ENCODE measurements around the gene MIER2. TPM values are rescaled to one million over a fixed set of nuclear protein-coding genes. Genes with fewer than 3 reads are reported as not detected.

The MIER2 gene
- total RNA-seq, 1 donor from 2014 or later: 43.5 TPM

DNA sequence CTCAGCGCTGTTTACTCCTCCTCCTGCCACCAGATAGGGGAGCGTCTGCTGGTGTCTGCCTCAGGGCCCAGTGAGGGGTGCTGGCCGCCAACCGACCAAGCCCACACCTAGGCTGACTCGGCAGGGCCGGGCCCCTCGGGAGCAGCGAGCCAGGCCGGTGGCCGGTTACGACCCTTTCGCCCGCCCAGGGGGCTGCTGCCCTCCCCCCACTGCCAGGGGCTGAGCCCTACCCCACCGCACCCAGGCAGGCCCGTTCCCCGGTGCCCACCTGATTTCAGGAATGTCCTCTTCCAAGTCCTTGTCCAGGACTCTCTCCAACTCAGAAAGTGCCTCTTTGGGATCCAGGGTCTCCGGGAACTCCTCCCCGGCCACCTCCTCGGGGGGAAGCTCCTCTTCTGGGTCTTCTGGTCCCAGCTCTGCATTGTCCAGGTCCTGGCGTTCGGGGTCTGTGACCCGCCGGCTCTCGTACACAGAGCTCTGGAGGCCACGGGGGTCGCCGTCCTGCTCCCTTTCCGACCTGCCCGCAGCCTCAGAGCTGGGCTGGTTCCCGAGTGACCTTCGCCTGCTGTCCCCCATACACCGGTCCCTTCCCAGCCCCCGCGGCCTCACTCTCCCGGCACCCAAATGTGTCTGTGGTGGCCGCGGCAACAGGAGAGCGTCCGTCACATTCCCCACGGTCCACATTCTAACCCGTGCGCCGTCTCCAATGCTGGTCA lies 31.0 kb upstream of the MIER2 start:
- H3K27me3 ChIP-seq (ENCODE audit: insufficient read depth, low read length): peaks cover 16% of the 10 kb centered on the region
- H3K9ac ChIP-seq (ENCODE audit: low read length): no peak overlapping the region
- Mint-ChIP-seq H3K36me3 (ENCODE audit: low read depth, unreplicated experiment) (no peaks in the 10 kb centered on the region), H3K9me3 (ENCODE audit: unreplicated experiment) (peaks cover 2% of the 10 kb centered on the region), H3K27me3 (ENCODE audit: low read depth, unreplicated experiment) (peaks cover 50% of the 10 kb centered on the region), H3K4me3 (ENCODE audit: unreplicated experiment) (no peak overlapping the region), H3K4me1 (ENCODE audit: low read depth, unreplicated experiment) (no peaks in the 10 kb centered on the region), H3K27ac (ENCODE audit: unreplicated experiment) (no peak overlapping the region)
- H3K79me2 ChIP-seq (ENCODE audit: insufficient read depth, low read length): no peaks in the 10 kb centered on the region
- no peak overlapping the region for H2AFZ ChIP-seq (ENCODE audit: low read depth, low read length)
- H3K4me1 ChIP-seq (ENCODE audit: insufficient read depth, low read length): no peaks in the 10 kb centered on the region
- no peak overlapping the region for H3K4me2 ChIP-seq (ENCODE audit: low read length)
- no peak for TF ChIP-seq EZH2 (IDR thresholded peaks at IDR 0.05; ENCODE audit: insufficient read depth, low read length)
- TF ChIP-seq, protein P1, sequence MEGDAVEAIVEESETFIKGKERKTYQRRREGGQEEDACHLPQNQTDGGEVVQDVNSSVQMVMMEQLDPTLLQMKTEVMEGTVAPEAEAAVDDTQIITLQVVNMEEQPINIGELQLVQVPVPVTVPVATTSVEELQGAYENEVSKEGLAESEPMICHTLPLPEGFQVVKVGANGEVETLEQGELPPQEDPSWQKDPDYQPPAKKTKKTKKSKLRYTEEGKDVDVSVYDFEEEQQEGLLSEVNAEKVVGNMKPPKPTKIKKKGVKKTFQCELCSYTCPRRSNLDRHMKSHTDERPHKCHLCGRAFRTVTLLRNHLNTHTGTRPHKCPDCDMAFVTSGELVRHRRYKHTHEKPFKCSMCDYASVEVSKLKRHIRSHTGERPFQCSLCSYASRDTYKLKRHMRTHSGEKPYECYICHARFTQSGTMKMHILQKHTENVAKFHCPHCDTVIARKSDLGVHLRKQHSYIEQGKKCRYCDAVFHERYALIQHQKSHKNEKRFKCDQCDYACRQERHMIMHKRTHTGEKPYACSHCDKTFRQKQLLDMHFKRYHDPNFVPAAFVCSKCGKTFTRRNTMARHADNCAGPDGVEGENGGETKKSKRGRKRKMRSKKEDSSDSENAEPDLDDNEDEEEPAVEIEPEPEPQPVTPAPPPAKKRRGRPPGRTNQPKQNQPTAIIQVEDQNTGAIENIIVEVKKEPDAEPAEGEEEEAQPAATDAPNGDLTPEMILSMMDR (IDR thresholded peaks at IDR 0.05; ENCODE audit: insufficient read depth, low read depth, low read length): no peak
- H4K20me1 ChIP-seq (ENCODE audit: insufficient read depth, low read length): no peaks in the 10 kb centered on the region
- FAIRE-seq (no peak), DNase-seq (ENCODE audit: low read depth) (no peak)
- H3K9me3 ChIP-seq (ENCODE audit: insufficient read depth, low read depth, low read length): no peaks in the 10 kb centered on the region
- H3K27ac ChIP-seq (ENCODE audit: low read depth, low read length): no peak overlapping the region
- H3K4me3 ChIP-seq (ENCODE audit: insufficient read depth, low read depth, low read length): no peak overlapping the region
- H3K36me3 ChIP-seq (ENCODE audit: insufficient read depth, low read length): no peaks in the 10 kb centered on the region

DNA sequence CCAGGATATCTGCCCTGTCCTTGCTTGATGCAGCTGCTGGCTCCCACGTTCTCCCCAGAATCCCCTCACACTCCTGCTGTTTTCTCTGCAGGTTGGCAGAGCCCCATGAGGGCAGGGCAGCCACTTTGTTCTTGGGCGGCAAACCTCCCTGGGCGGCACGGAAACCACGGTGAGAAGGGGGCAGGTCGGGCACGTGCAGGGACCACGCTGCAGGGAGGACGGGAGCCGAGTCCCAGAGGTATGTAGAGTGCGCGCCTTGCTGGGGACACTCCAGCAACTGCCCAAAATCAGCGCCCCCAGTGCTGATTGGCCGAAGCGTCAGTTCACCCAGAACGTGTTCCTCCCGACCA lies 30.3 kb upstream of the MIER2 start:
- FAIRE-seq: no peak
- H3K36me3 ChIP-seq (ENCODE audit: insufficient read depth, low read length): no peaks in the 10 kb centered on the region
- H3K79me2 ChIP-seq (ENCODE audit: insufficient read depth, low read length): no peaks in the 10 kb centered on the region
- no peak overlapping the region for H3K4me3 ChIP-seq (ENCODE audit: insufficient read depth, low read depth, low read length)
- TF ChIP-seq, protein P1 (IDR thresholded peaks at IDR 0.05; ENCODE audit: insufficient read depth, low read depth, low read length): no peak
- TF ChIP-seq EZH2 (IDR thresholded peaks at IDR 0.05; ENCODE audit: insufficient read depth, low read length): no peak
- H3K27ac ChIP-seq (ENCODE audit: low read depth, low read length): no peak overlapping the region
- no peaks in the 10 kb centered on the region for H4K20me1 ChIP-seq (ENCODE audit: insufficient read depth, low read length)
- H3K4me2 ChIP-seq (ENCODE audit: low read length): no peak overlapping the region
- H3K9me3 ChIP-seq (ENCODE audit: insufficient read depth, low read depth, low read length): no peaks in the 10 kb centered on the region
- Mint-ChIP-seq H3K9me3 (ENCODE audit: unreplicated experiment) (peaks cover 2% of the 10 kb centered on the region), H3K36me3 (ENCODE audit: low read depth, unreplicated experiment) (no peaks in the 10 kb centered on the region), H3K27me3 (ENCODE audit: low read depth, unreplicated experiment) (peaks cover 52% of the 10 kb centered on the region), H3K27ac (ENCODE audit: unreplicated experiment) (no peak overlapping the region), H3K4me3 (ENCODE audit: unreplicated experiment) (no peak overlapping the region), H3K4me1 (ENCODE audit: low read depth, unreplicated experiment) (no peaks in the 10 kb centered on the region)
- H2AFZ ChIP-seq (ENCODE audit: low read depth, low read length): no peak overlapping the region
- no peak for DNase-seq (ENCODE audit: low read depth)
- no peak overlapping the region for H3K9ac ChIP-seq (ENCODE audit: low read length)
- no peaks in the 10 kb centered on the region for H3K4me1 ChIP-seq (ENCODE audit: insufficient read depth, low read length)
- peaks cover 16% of the 10 kb centered on the region for H3K27me3 ChIP-seq (ENCODE audit: insufficient read depth, low read length)

DNA sequence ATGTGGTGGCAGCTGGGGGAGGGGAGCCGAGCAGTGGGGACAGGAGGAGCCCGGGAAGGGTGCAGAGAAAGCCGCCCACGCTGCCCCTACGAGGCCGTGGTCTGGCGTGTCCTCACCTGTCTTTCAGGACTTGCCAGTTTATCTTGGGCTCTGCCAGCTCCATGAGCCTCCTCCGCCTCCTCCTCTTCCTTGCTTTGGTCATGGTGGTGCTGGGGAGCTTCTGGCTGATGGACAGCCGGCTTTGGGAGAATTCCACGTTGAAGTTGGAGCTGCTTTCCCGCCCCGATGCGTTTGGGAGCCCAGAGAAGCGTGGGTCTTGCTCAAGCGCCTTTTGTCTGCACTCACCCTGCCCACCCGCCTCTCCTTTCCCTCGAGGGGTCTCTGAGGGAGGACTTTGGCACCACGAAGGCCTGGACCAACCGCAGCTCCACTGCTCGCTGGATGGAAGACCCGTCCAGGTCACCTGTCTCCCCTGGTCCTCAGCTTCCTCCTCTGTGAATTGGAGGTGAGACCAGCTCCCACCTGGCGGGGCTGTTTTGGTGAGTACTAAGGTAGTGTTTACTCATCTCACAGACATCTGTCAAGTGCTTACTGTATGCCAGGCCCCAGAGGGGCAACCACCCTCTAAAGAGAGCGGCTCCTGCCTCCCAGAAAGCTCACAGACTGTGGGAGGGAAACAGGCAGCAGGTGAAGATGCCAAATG lies 29.7 kb upstream of the MIER2 start:
- Histone ChIP-seq H3K36me3 (ENCODE audit: insufficient read depth, low read length) (no peaks in the 10 kb centered on the region), H3K27me3 (ENCODE audit: insufficient read depth, low read length) (peaks cover 16% of the 10 kb centered on the region), H3K79me2 (ENCODE audit: insufficient read depth, low read length) (no peaks in the 10 kb centered on the region), H3K4me1 (ENCODE audit: insufficient read depth, low read length) (no peaks in the 10 kb centered on the region), H4K20me1 (ENCODE audit: insufficient read depth, low read length) (no peaks in the 10 kb centered on the region), H3K9me3 (ENCODE audit: insufficient read depth, low read depth, low read length) (no peaks in the 10 kb centered on the region), H3K4me2 (ENCODE audit: low read length) (no peak overlapping the region), H2AFZ (ENCODE audit: low read depth, low read length) (no peak overlapping the region), H3K9ac (ENCODE audit: low read length) (no peak overlapping the region), H3K27ac (ENCODE audit: low read depth, low read length) (no peak overlapping the region), H3K4me3 (ENCODE audit: insufficient read depth, low read depth, low read length) (no peak overlapping the region)
- H3K27me3 Mint-ChIP-seq (ENCODE audit: low read depth, unreplicated experiment): peaks cover 54% of the 10 kb centered on the region
- no peaks in the 10 kb centered on the region for H3K36me3 Mint-ChIP-seq (ENCODE audit: low read depth, unreplicated experiment)
- TF ChIP-seq EZH2 (IDR thresholded peaks at IDR 0.05; ENCODE audit: insufficient read depth, low read length): no peak
- TF ChIP-seq, protein P1 (IDR thresholded peaks at IDR 0.05; ENCODE audit: insufficient read depth, low read depth, low read length): no peak
- FAIRE-seq: no peak
- no peak for DNase-seq (ENCODE audit: low read depth)
- H3K9me3 Mint-ChIP-seq (ENCODE audit: unreplicated experiment): peaks cover 2% of the 10 kb centered on the region
- H3K4me3 Mint-ChIP-seq (ENCODE audit: unreplicated experiment): no peak overlapping the region
- no peak overlapping the region for H3K27ac Mint-ChIP-seq (ENCODE audit: unreplicated experiment)
- no peaks in the 10 kb centered on the region for H3K4me1 Mint-ChIP-seq (ENCODE audit: low read depth, unreplicated experiment)
